Calu3 (cell line): Measurements from ENCODE around the gene GBP7. TPM values are rescaled to one million over a fixed set of nuclear protein-coding genes. Genes with fewer than 3 reads are reported as not detected.

Source experiments
- BruUV-seq: library from RNA; stranded (reverse); fragments of 400-500 nt; replicated peaks from 2 replicates; lab custom pipeline; 2021; lab: Mats Ljungman, UMichigan
- CTCF ChIA-PET: fragments of 300-600 bp; sonication (Branson Sonifier 250); formaldehyde crosslinking; loops from one replicate; lab custom pipeline; 2022; ENCODE audit warnings: antibody characterized with exemption; lab: Charles Lee
- DNase-seq: peaks from one replicate; pipeline ENCODE4 v3.0.0; 2022
- H3K27ac Mint-ChIP-seq: one replicate; pipeline ENCODE4 v1.8.0; 2022; ENCODE audit warnings: mixed read lengths; ENCODE audit not compliant: unreplicated experiment
- H3K27me3 Mint-ChIP-seq: one replicate; pipeline ENCODE4 v1.8.0; 2022; ENCODE audit warnings: mixed read lengths; ENCODE audit not compliant: unreplicated experiment
- H3K36me3 Mint-ChIP-seq: one replicate; pipeline ENCODE4 v1.8.0; 2022; ENCODE audit warnings: mild to moderate bottlenecking, moderate library complexity, mixed read lengths; ENCODE audit not compliant: insufficient read depth, unreplicated experiment
- H3K4me1 Mint-ChIP-seq: one replicate; pipeline ENCODE4 v1.8.0; 2022; ENCODE audit warnings: mild to moderate bottlenecking, low read depth, mixed read lengths; ENCODE audit not compliant: unreplicated experiment
- H3K4me3 Mint-ChIP-seq: one replicate; pipeline ENCODE4 v1.8.0; 2022; ENCODE audit warnings: mild to moderate bottlenecking, low read depth, moderate library complexity, mixed read lengths; ENCODE audit not compliant: unreplicated experiment
- H3K9me3 Mint-ChIP-seq: one replicate; pipeline ENCODE4 v1.8.0; 2022; ENCODE audit warnings: low read depth, mixed read lengths; ENCODE audit not compliant: unreplicated experiment
- intact Hi-C: fragments of 100-400 bp; cut with micrococcal nuclease; formaldehyde crosslinking; loops from one replicate; pipeline ENCODE4 v1.10.0; 2022; ENCODE audit not compliant: unreplicated experiment
- total RNA-seq: library from RNA; stranded (reverse); gene quantifications from 2 replicates; pipeline ENCODE4 v1.2.3, GENCODE V29; 2022
- TF ChIP-seq, protein P1 (sequence below): fragments of 200-600 bp; IDR thresholded peaks from one replicate; pipeline ENCODE4 v1.8.0; 2022; ENCODE audit warnings: antibody characterized with exemption; ENCODE audit not compliant: unreplicated experiment

The GBP7 gene
- total RNA-seq, 1 experiment from 2014 or later = 0.19 TPM

GRCh38 chr1:89200663-89201062, 24.9 kb upstream of the GBP7 start:
- Mint-ChIP-seq H3K27ac (no peak overlapping the region), H3K36me3 (peaks cover 9% of the 10 kb centered on the region), H3K27me3 (no peaks in the 10 kb centered on the region), H3K4me3 (no peak overlapping the region), H3K9me3 (peaks cover 5% of the 10 kb centered on the region), H3K4me1 (peaks cover 16% of the 10 kb centered on the region)
- TF ChIP-seq, protein P1, sequence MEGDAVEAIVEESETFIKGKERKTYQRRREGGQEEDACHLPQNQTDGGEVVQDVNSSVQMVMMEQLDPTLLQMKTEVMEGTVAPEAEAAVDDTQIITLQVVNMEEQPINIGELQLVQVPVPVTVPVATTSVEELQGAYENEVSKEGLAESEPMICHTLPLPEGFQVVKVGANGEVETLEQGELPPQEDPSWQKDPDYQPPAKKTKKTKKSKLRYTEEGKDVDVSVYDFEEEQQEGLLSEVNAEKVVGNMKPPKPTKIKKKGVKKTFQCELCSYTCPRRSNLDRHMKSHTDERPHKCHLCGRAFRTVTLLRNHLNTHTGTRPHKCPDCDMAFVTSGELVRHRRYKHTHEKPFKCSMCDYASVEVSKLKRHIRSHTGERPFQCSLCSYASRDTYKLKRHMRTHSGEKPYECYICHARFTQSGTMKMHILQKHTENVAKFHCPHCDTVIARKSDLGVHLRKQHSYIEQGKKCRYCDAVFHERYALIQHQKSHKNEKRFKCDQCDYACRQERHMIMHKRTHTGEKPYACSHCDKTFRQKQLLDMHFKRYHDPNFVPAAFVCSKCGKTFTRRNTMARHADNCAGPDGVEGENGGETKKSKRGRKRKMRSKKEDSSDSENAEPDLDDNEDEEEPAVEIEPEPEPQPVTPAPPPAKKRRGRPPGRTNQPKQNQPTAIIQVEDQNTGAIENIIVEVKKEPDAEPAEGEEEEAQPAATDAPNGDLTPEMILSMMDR = no peak
- CTCF ChIA-PET = no interaction called here
- intact Hi-C loops = no loop called here
- DNase-seq = no peak
- no TSS peak for BruUV-seq

GRCh38 chr1:89199525-89200031, 23.8 kb upstream of the GBP7 start:
- Mint-ChIP-seq H3K27me3 (no peaks in the 10 kb centered on the region), H3K4me1 (peaks cover 16% of the 10 kb centered on the region), H3K36me3 (peaks cover 9% of the 10 kb centered on the region), H3K9me3 (peaks cover 5% of the 10 kb centered on the region), H3K27ac (peak overlapping the region; percentile 53), H3K4me3 (peak overlapping the region; percentile 75)
- intact Hi-C loops = loop anchor here (10.0 kb wide), 1 partner anchor 155 kb away; no protein-coding TSS in a partner anchor
- TF ChIP-seq, protein P1 = no peak
- no TSS peak for BruUV-seq
- DNase-seq = no peak
- CTCF ChIA-PET = no interaction called here

DNA sequence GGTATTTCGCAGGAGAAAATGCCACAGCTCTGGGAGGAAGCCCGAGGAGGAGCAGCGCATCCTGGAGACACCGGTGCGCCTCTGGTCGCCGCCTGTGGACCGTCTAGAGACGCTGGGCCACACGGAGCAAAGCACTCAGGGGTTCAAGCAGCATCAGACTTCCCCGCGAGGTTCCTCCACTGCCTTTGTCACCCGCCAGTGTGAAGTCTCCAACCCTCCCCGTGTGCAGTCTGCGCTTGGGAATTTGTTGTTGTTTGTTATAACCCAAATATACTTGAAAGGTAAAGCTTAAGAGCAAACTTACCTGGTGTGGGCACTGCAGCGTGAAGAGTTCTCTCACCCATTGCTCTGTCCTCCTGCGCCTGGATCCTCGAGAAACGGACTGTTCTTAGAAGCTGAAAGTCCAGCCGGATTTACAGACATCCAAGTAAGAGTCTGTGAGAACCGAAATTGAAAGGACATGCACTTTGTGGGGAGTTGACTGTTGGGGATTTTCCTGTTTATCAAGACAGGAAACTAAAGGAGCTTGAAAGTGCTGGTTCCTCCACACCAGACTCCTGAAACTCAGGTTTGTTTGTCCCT, 22.8 kb upstream of the GBP7 start, which contains the start of gene GBP4:
Gene GBP4 (minus strand): TSS at position 452 of the 582 bp plus-strand sequence. CDS start 108 bp downstream, at position 344.
- H3K9me3 Mint-ChIP-seq = no peaks in the 10 kb centered on the region
- intact Hi-C loops = loop anchor here (10.0 kb wide), 1 partner anchor 156 kb away; no protein-coding TSS in a partner anchor
- peak within 1 kb of the TSS; percentile 75 for H3K4me3 Mint-ChIP-seq
- CTCF ChIA-PET = interaction anchor here (0.8 kb wide), 1 partner anchor 62 kb away, joined by 3 read pairs; no protein-coding TSS in a partner anchor
- TF ChIP-seq, protein P1 = no peak
- BruUV-seq = TSS peak; percentile 52
- DNase-seq = peak; percentile 18
- H3K27ac Mint-ChIP-seq = peak within 1 kb of the TSS; percentile 53
- H3K4me1 Mint-ChIP-seq = peaks cover 16% of the 10 kb centered on the region
- H3K27me3 Mint-ChIP-seq = no peaks in the 10 kb centered on the region
- H3K36me3 Mint-ChIP-seq = peaks cover 9% of the 10 kb centered on the region

GRCh38 chr1:89198081-89198480, 22.3 kb upstream of the GBP7 start:
- Mint-ChIP-seq H3K4me1 (peaks cover 16% of the 10 kb centered on the region), H3K4me3 (peak overlapping the region; percentile 75), H3K36me3 (peaks cover 9% of the 10 kb centered on the region), H3K27me3 (no peaks in the 10 kb centered on the region), H3K27ac (no peak overlapping the region), H3K9me3 (no peaks in the 10 kb centered on the region)
- CTCF ChIA-PET = no interaction called here
- no peak for DNase-seq
- TF ChIP-seq, protein P1 = no peak
- intact Hi-C loops = loop anchor here (10.0 kb wide), 1 partner anchor 157 kb away; no protein-coding TSS in a partner anchor
- no TSS peak for BruUV-seq
